ENCODE measurements around the gene ZNF778. TPM values are rescaled to one million over a fixed set of nuclear protein-coding genes. Genes with fewer than 3 reads are reported as not detected.

The ZNF778 gene
- total RNA-seq, 1 experiment from 2014 or later, result 16.4 TPM

- no peaks in the 10 kb centered on the region for H3K4me1 ChIP-seq (ENCODE audit: insufficient read depth, low read length)
- no peak for TF ChIP-seq CTCF (conservative IDR thresholded peaks at IDR 0.05)
- no peak overlapping the region for H3K9ac ChIP-seq (ENCODE audit: extremely low read depth, insufficient read length, low read length)
- H3K23ac ChIP-seq (ENCODE audit: insufficient read length, low read depth, low read length), result no peak overlapping the region
- H3K9me3 Mint-ChIP-seq, result peaks cover 2 to 3% of the 10 kb centered on the region in 2 experiments; a peak in 2 of 5 replicates
- no peak overlapping the region for H2BK12ac ChIP-seq (ENCODE audit: insufficient read length, low read depth, low read length)
- no peak overlapping the region for H4K5ac ChIP-seq (ENCODE audit: insufficient read length, low read depth, low read length)
- H3K56ac ChIP-seq (ENCODE audit: insufficient read length, low read depth, low read length), result no peak overlapping the region
- no peaks in the 10 kb centered on the region for H3K27me3 ChIP-seq (ENCODE audit: insufficient read depth, low read length)
- H2AFZ ChIP-seq (ENCODE audit: low read length), result no peak overlapping the region
- no peak overlapping the region for H4K8ac ChIP-seq (replicated peaks; ENCODE audit: insufficient read length, low read depth, low read length)
- no peaks in the 10 kb centered on the region for H3K79me1 ChIP-seq (ENCODE audit: insufficient read depth, low read depth, low read length, poor library complexity, severe bottlenecking)
- H3K18ac ChIP-seq (ENCODE audit: insufficient read length, low read depth, low read length), result no peak overlapping the region
- no peak overlapping the region for H3K27ac Mint-ChIP-seq
- H2BK15ac ChIP-seq (ENCODE audit: low read depth, low read length), result no peak overlapping the region
- no peak overlapping the region for H3K4ac ChIP-seq (ENCODE audit: low read depth, low read length)
- no peak overlapping the region for H3K27ac ChIP-seq (ENCODE audit: insufficient read length, low read depth, low read length)
- H3K4me1 Mint-ChIP-seq, result no peaks in the 10 kb centered on the region
- no peak overlapping the region for H4K91ac ChIP-seq (ENCODE audit: insufficient read length, low read depth, low read length)
- DNase-seq, result no peak
- H3K23me2 ChIP-seq (ENCODE audit: insufficient read length, low read depth, low read length, poor library complexity, severe bottlenecking), result peaks cover 3% of the 10 kb centered on the region
- no peak overlapping the region for H2BK20ac ChIP-seq (ENCODE audit: low read depth, low read length, poor library complexity, severe bottlenecking)
- H3T11ph ChIP-seq (ENCODE audit: low read length), result no peak overlapping the region
- no peak overlapping the region for H2AK5ac ChIP-seq (ENCODE audit: insufficient read length, low read length)
- no peak overlapping the region for H2BK5ac ChIP-seq (ENCODE audit: insufficient read length, low read length)
- no peaks in the 10 kb centered on the region for H3K79me2 ChIP-seq (ENCODE audit: insufficient read depth, low read length)
- no peak overlapping the region for H3K14ac ChIP-seq (ENCODE audit: insufficient read depth, low read length)
- no CpG with 5 or more reads among the region's 69 CpGs for WGBS (ENCODE audit: extremely low coverage, insufficient read length, low lambda C conversion rate)
- H3K9me3 ChIP-seq (ENCODE audit: control insufficient read depth, low read depth, low read length), result no peaks in the 10 kb centered on the region
- no peak overlapping the region for H2BK120ac ChIP-seq (ENCODE audit: low read depth, low read length, poor library complexity, severe bottlenecking)
- peak overlapping the region; percentile 75 for H3K4me2 ChIP-seq (ENCODE audit: insufficient read depth, insufficient read length, low read length)
- peaks cover 0 to 7% (median 0%) of the 10 kb centered on the region in 3 experiments; a peak in 2 of 7 replicates for H3K36me3 Mint-ChIP-seq (ENCODE audit: insufficient read depth in 1 of 3, low read depth in 3 of 3)
- peak overlapping the region; percentile 66 to 85 for H3K4me3 Mint-ChIP-seq
- peaks cover 22% of the 10 kb centered on the region for H3K27me3 Mint-ChIP-seq (ENCODE audit: low read depth)
- no peaks in the 10 kb centered on the region for H4K20me1 ChIP-seq (ENCODE audit: control insufficient read depth, insufficient read depth, insufficient read length)
Measured at GRCh38 chr16:89248196-89248982, 30.9 kb downstream of the ZNF778 start.
